AG10803 (cell line): Measurements from ENCODE around the gene RAD51B.

ENCODE experiments used
- DNase-seq: peaks from one replicate; pipeline ENCODE4 v3.0.0; 2010; ENCODE audit warnings: low read depth
- H3K4me3 ChIP-seq: 2 replicates; pipeline ENCODE4 v1.5.1; 2011; ENCODE audit warnings: mild to moderate bottlenecking, low read length, control low read depth
- TF ChIP-seq, protein P1 (sequence below): conservative IDR thresholded peaks from 2 replicates; pipeline ENCODE4 v1.5.1; 2011; ENCODE audit warnings: mild to moderate bottlenecking, low read length, control low read depth, inconsistent platforms

RAD51B gene

GRCh38 chr14:68739701-68740100 is 920.1 kb downstream of the RAD51B start:
- no peak for DNase-seq
- TF ChIP-seq, protein P1, sequence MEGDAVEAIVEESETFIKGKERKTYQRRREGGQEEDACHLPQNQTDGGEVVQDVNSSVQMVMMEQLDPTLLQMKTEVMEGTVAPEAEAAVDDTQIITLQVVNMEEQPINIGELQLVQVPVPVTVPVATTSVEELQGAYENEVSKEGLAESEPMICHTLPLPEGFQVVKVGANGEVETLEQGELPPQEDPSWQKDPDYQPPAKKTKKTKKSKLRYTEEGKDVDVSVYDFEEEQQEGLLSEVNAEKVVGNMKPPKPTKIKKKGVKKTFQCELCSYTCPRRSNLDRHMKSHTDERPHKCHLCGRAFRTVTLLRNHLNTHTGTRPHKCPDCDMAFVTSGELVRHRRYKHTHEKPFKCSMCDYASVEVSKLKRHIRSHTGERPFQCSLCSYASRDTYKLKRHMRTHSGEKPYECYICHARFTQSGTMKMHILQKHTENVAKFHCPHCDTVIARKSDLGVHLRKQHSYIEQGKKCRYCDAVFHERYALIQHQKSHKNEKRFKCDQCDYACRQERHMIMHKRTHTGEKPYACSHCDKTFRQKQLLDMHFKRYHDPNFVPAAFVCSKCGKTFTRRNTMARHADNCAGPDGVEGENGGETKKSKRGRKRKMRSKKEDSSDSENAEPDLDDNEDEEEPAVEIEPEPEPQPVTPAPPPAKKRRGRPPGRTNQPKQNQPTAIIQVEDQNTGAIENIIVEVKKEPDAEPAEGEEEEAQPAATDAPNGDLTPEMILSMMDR = no peak
- H3K4me3 ChIP-seq = no peak overlapping the region

- DNase-seq = no peak
Measured at GRCh38 chr14:68740788-68741476, 921.4 kb downstream of the RAD51B start.

DNA sequence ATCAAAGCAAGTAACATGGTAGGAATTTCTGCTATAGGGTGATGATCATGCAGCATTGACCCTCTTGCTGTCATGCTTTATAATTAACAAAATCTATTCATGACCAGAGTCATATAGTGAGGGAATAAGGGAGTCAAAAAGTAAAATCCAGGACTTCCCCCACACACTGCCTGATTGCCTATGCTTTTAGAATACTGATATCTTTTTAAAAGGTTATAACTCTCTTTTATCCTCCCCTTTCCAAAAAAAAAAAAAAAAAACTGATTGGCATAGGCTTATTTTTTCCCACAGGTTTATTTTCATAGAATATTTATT is 921.9 kb downstream of the RAD51B start:
- TF ChIP-seq, protein P1 = no peak
- DNase-seq = no peak
- no peak overlapping the region for H3K4me3 ChIP-seq

More at GRCh38 chr14:68740788-68741476, 921.4 kb downstream of the RAD51B start:
- H3K4me3 ChIP-seq = no peak overlapping the region
- TF ChIP-seq, protein P1 = no peak

- H3K4me3 ChIP-seq = no peak overlapping the region
- TF ChIP-seq, protein P1 = no peak
- no peak for DNase-seq
Measured at GRCh38 chr14:68741839-68742470, 922.4 kb downstream of the RAD51B start.

DNA sequence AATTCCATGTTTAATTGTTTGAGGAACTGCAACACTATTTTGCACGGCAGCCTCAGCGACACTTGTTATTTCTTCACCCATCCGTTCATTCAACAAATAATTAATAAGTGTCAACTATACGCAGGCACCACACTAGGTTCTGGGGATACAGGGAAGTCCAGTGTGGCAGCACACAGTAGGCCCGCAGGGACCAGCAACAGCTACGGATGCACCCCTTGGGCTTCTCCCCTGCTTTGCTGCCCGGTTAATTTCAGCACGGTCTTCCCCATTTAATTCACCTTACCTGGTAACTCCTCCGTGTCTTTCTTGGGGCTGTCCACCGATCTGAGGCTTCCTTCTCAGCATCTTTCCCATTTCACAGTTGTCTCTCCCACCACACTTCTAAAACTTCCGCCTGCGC is 925.0 kb downstream of the RAD51B start:
- no peak for DNase-seq
- TF ChIP-seq, protein P1 = no peak
- no peak overlapping the region for H3K4me3 ChIP-seq

DNA sequence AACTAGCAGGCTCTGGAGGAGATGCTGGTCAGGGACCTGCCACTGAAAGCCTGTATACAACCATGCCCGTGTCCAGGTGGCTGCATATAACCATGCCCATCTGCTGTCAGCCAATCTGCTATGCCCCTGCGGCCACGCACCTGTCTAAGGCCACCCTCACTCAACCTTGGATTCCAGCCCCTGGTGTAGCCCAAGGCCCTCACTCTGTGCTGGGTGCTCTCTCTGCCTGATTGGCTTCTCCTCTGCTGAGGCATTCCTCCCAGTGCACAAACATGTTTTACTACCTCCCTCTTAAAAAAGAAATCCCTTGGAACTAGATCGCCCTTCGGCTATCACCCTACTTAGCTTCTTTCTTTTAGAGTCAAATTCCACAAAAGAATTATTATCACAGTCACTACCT is 927.8 kb downstream of the RAD51B start:
- DNase-seq = no peak
- no peak overlapping the region for H3K4me3 ChIP-seq
- TF ChIP-seq, protein P1 = no peak

- DNase-seq = no peak
- TF ChIP-seq, protein P1 = no peak
- no peak overlapping the region for H3K4me3 ChIP-seq
Measured at GRCh38 chr14:68748260-68748659, 928.7 kb downstream of the RAD51B start.
